Activated gamma-delta T cell (primary cell): ENCODE results near the gene DAAM1.

Experiments
- DNase-seq: peaks from one replicate; lab custom pipeline; 2025; lab: John Stamatoyannopoulos, UW

DAAM1 gene

GRCh38 chr14:59314953-59315599 lies 126.6 kb downstream of the DAAM1 start:
- DNase-seq, result no peak

- no peak for DNase-seq
Measured at GRCh38 chr14:59316151-59316830, 127.8 kb downstream of the DAAM1 start.

- no peak for DNase-seq
Measured at GRCh38 chr14:59317346-59317745, 128.9 kb downstream of the DAAM1 start.

GRCh38 chr14:59317798-59318505 lies 129.5 kb downstream of the DAAM1 start:
- DNase-seq, result no peak

- no peak for DNase-seq
Measured at GRCh38 chr14:59318908-59319307, 130.4 kb downstream of the DAAM1 start.

GRCh38 chr14:59320361-59320760 lies 131.9 kb downstream of the DAAM1 start:
- DNase-seq, result no peak

GRCh38 chr14:59320763-59321625 lies 132.5 kb downstream of the DAAM1 start:
- DNase-seq, result no peak

GRCh38 chr14:59321626-59321949 lies 133.1 kb downstream of the DAAM1 start:
- no peak for DNase-seq

- DNase-seq, result no peak
Measured at GRCh38 chr14:59325906-59326305, 137.4 kb downstream of the DAAM1 start.

- DNase-seq, result no peak
Measured at GRCh38 chr14:59328454-59328853, 140.0 kb downstream of the DAAM1 start.

GRCh38 chr14:59330455-59330854 lies 142.0 kb downstream of the DAAM1 start:
- DNase-seq, result no peak

- no peak for DNase-seq
Measured at GRCh38 chr14:59331217-59331616, 142.8 kb downstream of the DAAM1 start.

- no peak for DNase-seq
Measured at GRCh38 chr14:59332727-59333126, 144.3 kb downstream of the DAAM1 start.

GRCh38 chr14:59333235-59333634 lies 144.8 kb downstream of the DAAM1 start:
- no peak for DNase-seq

GRCh38 chr14:59333668-59334067 lies 145.2 kb downstream of the DAAM1 start:
- DNase-seq, result no peak

GRCh38 chr14:59334253-59334652 lies 145.8 kb downstream of the DAAM1 start:
- DNase-seq, result no peak

- DNase-seq, result no peak
Measured at GRCh38 chr14:59336098-59336497, 147.6 kb downstream of the DAAM1 start.

- DNase-seq, result no peak
Measured at GRCh38 chr14:59336706-59337105, 148.2 kb downstream of the DAAM1 start.

GRCh38 chr14:59337141-59337611 lies 148.7 kb downstream of the DAAM1 start:
- DNase-seq, result no peak

- DNase-seq, result no peak
Measured at GRCh38 chr14:59338761-59339160, 150.3 kb downstream of the DAAM1 start.

- DNase-seq, result no peak
Measured at GRCh38 chr14:59339524-59340330, 151.3 kb downstream of the DAAM1 start.
